ENCODE measurements around the gene TUBAL3.

The TUBAL3 gene

DNA sequence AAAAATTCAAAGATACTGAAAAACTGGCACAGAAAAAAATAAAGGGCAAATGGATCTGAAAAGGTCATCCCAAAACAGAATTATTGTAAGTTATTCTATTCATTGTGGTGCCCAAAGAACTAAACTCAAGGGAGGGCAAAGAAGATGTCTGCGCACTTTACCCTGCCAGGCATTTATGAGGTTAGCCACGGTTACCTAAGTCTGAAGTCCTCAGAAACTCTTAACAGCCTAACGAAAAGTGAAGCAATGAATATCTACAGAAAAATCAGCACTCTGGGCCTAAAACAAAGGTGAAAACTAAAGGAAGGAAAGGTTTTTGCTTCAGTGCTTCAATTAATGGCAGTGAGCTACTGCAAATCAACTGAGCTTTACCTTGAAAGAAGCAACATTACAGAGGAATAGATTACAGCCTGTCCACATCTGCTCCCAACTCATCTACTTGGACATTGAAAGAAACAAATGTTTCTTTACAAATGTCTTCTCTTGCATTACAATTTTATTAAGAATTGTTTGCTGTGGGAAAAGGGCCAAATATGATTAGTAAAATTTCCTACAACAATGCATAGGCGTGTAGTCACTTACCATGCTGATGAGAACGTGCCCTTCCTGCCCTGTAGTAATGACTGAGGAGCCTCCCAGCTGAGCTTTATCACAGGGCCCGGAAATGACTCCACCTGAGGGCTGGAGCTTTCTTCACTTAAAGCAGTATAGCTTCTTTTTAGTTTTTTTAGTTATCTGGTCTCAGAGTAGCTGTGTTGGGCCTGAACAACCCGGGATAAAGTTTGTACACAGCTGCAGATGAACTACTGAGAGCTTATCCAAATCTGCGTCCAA, at the start of gene TUBAL3:
Gene TUBAL3, minus strand, starts transcription at position 621 of the 834 bp plus-strand sequence. Its CDS starts 36 bp downstream, at position 585.
- no peak for DNase-seq

DNA sequence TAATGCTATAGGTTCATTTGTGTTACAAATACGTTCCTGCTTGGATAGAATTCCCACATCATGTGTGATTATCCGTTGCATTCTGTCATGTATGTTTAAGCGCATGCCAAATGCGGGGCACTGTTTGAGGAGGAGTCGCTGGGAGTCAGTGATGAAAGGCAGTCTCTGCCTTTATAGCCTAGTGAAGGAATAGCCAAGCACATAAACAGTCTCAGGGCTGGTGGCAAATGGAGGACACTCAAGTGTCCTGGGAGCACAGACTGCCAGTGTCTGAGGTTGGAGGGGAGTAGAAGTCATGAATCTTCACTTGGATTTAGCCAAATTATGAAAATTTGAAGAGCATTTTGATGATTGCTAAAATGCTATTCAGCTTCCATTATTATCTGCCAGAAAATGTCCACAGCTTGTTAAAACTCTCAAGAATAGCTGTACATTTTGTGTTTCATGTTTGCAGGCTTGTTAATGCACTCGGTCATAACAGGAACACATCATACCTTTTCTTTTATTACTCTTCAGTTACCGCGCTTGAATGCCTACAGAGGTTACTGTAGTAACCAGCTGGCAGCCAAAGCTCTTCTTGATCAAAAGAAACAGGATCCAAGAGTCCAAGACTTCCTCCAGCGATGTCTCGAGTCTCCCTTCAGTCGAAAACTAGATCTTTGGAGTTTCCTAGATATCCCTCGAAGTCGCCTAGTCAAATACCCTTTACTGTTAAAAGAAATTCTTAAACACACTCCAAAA, 49.3 kb upstream of the TUBAL3 start:
- DNase-seq: no peak

GRCh38 chr10:5450605-5451384, 46.2 kb upstream of the TUBAL3 start:
- DNase-seq: no peak

DNA sequence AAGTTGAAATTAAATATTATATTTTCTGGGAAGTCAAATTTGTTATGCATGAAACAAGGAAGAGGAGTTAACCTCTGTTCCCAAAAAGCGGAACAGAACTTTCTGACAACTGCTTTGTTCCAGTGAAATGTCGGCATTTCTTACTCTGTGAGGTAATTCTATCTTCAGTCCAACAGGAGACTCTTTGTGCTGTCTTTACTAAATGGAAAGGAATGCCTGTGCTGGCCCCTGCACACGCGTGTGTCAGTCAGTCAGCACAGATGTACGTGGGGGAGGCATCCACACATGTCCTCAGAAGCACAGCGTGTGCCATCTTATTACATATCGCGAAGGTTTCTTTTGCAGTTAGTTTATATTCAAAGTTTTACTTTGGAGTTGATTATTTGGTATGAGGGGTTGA, 45.2 kb upstream of the TUBAL3 start:
- DNase-seq: no peak

DNA sequence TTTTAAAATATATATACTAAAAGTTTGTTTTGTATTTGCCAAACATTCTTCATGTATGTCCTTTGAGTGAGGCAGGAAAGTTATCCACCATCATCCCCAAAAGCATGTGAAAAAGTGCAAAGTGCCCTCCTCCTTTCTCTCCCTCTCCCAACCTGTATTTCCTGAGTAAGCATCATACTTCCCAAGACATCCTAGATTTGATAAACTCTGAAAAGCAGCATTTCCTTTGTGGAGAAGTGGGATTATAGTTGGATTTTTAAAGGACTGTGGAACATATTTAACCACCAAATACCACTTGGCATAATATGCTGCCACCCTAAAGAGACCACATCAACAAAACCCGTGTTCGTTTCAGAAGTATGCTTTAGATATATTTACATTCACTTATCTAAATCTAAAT, 44.6 kb upstream of the TUBAL3 start:
- DNase-seq: no peak

- DNase-seq: no peak
Measured at GRCh38 chr10:5448333-5449001, 43.8 kb upstream of the TUBAL3 start.

DNA sequence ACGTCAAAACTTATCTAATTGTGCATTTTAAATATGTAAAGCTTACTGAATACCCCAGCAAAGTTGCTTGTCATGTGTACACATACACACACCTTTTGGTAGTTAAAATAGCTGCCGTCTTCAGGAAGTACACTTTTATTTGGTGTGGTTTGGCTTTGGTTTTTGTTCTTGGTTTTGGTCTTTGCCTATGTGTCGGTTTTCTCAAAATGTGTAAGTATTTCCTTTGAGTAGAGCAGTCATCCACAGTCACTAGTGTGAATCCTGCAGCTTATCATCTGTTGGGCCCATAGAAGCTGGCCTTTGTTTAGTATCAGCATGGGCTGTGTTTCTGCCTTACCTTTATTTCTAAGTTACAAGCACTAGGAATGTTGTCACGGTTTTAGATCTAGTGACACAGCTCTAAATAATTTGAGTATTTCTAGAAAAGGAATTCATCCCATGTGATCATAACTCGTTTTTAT, 43.0 kb upstream of the TUBAL3 start:
- DNase-seq: no peak

GRCh38 chr10:5447056-5447455, 42.4 kb upstream of the TUBAL3 start:
- no peak for DNase-seq

DNA sequence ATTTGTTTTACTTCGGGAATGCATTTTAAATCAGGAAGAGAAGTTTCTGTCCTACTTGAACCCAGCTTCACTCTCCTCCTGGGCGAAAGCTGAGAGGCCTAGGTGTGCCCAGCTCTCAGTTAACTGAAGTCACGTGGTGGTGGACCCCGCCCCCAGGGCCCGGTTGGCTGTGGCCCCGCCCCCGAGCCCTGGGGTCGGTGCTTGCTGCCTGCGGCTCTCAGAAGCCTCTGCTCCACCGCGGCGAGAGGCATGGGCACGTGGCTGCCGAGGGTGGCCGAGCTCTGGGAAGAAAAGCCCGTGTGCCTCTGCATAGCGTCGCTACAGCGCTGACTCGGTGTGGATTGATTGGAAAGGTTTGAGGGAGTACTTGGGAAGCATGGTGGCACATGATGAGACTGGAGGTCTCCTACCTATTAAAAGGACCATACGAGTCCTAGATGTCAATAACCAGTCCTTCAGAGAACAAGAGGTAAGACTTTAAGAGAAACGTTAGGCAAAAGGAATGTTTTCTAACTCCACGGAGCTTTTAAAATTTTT, 41.8 kb upstream of the TUBAL3 start:
- DNase-seq: peak; percentile 88

DNA sequence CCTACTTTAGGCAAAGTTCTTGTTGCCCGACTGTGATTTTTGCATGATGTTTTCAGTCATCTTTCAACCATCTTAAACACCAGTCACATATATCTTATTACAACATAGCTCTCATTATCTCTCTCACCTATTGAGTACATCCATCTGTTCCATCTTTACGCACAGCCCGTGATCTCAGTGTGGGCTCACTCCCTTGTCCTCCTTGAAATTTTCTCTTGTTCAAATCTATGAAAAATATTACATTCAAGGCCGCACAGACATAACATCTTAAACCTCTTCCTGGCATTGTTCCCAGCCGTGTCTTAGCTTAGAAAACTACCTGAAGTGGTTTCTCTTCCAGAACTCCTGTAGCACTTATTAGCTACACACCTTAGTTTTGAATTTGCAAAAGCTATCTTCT, 40.4 kb upstream of the TUBAL3 start:
- DNase-seq: no peak

DNA sequence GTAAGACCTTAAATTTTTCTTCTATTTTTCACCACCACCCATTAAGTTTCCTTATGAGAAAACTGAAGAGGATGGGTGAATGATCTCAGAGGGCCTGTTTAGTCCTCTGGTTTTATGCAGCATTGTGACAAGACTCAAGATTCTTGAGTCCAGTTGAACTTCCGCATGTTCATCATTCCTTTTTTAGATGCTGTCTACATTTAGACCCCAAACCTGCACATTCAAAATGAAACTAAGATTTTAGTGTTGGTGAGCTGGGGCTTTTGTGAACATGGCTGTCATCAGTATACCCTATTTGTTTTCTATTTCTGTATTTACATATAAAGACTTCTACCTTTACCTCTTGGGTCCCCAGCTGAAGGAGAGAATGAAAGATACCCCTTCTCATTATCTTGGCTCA, 38.8 kb upstream of the TUBAL3 start:
- no peak for DNase-seq

DNA sequence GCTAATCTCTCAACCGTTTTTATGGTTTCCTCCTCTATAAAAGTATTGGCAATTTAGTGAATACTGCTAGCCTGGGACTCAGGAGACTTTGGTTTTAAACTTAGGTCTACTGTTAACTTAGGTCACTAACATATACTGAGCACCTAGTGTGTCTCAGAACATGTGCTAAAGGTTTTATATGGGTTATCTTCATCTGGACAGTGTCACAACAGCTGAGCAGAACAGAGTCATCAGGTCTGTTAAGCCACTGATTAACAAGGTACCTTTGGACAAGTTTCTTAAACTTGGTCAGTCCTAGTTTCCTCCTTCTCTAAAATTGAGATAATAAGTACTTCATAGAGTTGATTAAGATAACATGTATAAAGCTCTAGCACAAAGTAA, 38.4 kb upstream of the TUBAL3 start:
- DNase-seq: no peak

- DNase-seq: no peak
Measured at GRCh38 chr10:5442065-5442989, 37.7 kb upstream of the TUBAL3 start.

GRCh38 chr10:5441106-5441505, 36.5 kb upstream of the TUBAL3 start:
- DNase-seq: no peak

DNA sequence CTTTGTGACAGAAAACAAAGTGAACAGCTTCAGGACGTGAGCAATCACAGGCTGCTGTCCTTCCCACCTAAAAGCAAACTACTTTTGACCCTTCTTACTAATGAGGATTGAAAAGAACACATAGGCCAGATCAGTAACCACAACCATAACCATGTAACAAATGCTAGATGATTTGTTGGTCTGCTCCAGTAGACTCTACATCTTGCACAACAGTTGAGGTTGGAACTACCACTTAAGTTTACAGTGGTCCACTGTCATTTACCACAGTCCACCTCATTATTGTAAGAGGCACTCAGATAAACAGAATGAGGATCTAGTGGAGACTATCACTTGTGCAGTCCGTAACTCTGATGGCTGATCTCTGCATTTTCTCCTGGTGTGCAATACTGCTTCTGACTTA, 35.6 kb upstream of the TUBAL3 start:
- no peak for DNase-seq

GRCh38 chr10:5435328-5435727, 30.7 kb upstream of the TUBAL3 start:
- no peak for DNase-seq

- no peak for DNase-seq
Measured at GRCh38 chr10:5434017-5434753, 29.6 kb upstream of the TUBAL3 start.

DNA sequence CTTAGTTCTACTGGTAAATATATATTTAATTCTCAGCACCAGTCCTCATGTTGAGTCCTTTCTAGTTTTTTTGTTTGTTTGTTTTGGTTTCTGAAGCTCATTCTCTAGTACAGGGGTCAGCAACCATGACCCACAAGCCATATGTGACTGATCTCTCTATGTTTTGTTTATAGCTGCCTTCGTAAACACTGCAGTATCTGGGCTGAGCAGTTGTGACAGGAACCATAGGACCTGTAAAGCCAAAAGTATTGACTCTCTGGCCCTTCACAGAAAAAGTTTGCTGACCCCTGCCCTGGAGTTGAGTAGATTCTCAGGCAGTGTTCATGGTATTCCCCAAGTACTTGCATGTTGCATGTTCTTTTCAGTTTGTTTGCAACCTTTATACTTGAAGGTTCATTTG, 28.6 kb upstream of the TUBAL3 start:
- no peak for DNase-seq

GRCh38 chr10:5428133-5428532, 23.5 kb upstream of the TUBAL3 start:
- DNase-seq: no peak

DNA sequence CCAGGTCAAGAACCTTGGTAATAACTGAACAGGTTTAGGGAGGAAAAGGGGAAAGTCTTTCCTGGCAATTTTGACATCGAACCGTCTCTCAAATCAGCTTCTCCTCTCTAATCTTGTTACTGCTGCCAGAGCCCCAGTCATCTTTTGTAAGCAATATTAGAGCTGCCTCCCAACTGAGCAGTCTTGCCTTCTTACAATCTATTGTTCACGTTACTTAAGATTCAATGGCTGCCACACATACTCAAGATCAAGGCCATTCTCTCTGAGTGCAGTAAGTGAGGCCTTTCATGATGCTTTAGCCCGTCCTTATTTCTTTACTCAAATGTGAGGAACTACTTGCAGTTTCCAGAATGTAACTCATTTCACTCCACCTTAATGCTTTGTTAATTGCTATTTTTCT, 20.1 kb upstream of the TUBAL3 start:
- DNase-seq: no peak

- DNase-seq: no peak
Measured at GRCh38 chr10:5423771-5424170, 19.1 kb upstream of the TUBAL3 start.
